DMS53 treated with DMSO at 0.1 percent for 48 hours (cell line): Measurements from ENCODE around the gene CLIC3.

Experiments used
- DNase-seq: peaks from one replicate; lab custom pipeline; 2025; ENCODE audit not compliant: unreplicated experiment; lab: John Stamatoyannopoulos, UW

CLIC3 gene

DNA sequence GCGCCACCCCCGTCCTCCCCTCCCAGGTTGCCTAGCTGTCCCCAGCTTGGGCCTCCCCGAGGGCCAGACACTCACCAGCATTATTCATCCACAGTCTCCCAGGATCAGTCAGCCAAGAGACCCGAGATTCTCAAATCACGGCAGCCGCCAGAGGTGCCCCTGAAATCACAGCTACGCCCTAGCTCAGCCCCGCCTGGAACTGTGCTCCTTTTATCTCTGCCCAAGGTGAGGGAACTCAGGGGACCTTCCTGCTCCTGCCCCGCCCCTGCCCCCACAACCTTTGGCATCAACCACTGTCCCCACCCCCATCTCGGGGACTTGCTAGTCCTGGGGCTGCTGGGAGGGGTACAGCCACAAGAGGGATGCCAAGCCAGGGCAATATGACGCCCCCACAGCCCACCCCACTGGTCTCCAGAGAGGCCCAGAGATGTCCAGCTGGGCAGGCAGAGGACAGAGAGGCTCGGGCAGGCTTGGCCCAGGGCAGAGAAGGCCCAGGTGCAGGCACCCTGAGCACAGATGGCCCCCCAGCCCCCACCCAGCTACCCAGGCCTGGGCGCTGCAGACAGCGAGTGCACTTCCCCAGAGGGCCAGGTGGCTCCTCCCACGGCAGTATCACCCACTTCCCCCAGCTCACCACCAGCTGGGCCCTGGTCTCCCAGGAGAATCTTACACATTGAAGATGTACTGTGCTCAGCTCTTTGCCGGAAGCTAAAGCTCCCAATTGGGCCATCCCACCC, 35.7 kb upstream of the CLIC3 start, which contains the start of gene FUT7:
Gene FUT7 (minus strand): TSS at position 185 of the 737 bp plus-strand sequence. CDS start 97 bp downstream, at position 88.
- DNase-seq, result no peak

DNA sequence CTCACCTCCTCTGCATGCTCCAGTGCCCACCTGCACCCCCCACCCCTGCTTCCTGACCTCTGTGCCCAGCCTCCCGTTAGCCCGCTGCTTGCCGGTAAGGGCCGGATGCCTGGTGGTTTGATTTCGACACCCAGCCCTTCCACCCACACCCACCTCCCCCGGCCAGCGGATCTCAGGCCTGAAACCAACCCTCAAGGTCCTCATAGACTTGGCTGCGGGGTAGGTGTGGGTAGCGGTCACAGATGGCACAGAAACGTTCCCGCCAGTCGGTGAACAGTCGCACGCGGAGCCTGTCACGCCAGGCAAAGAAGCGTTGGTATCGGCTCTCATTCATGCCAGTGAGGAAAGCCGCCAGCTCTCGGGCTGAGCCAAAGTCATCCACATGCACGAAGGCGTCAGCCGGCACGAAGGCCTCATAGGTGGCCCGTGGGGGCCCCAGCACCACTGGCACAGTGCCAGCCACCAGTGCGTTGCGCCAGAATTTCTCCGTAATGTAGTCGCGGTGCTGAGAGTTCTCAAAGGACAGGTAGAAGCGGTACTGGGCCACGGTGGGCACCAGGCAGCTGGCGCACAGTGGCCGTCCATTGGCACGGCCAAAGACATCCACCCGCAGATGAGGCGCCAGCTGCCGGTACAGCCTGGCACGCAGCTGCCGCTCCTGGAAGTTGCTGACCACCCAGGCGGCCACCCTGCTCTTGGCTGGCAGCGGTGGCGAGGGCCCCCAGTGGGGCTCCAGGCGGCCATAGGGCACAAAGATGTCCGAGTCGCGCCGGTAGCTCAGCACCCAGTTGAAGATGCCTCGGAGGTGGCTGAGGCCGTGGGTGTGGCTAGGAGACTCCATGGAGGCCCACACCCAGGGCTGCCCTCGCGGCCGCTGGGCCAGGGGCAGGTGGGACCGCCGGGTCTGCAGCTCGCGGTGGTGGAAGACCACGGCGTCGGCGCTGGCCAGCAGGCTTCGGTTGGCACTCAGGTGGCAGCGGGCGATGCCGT, 34.5 kb upstream of the CLIC3 start:
- DNase-seq, result no peak

- DNase-seq, result no peak
Observed at GRCh38 chr9:137030006-137030405, 33.6 kb upstream of the CLIC3 start.

DNA sequence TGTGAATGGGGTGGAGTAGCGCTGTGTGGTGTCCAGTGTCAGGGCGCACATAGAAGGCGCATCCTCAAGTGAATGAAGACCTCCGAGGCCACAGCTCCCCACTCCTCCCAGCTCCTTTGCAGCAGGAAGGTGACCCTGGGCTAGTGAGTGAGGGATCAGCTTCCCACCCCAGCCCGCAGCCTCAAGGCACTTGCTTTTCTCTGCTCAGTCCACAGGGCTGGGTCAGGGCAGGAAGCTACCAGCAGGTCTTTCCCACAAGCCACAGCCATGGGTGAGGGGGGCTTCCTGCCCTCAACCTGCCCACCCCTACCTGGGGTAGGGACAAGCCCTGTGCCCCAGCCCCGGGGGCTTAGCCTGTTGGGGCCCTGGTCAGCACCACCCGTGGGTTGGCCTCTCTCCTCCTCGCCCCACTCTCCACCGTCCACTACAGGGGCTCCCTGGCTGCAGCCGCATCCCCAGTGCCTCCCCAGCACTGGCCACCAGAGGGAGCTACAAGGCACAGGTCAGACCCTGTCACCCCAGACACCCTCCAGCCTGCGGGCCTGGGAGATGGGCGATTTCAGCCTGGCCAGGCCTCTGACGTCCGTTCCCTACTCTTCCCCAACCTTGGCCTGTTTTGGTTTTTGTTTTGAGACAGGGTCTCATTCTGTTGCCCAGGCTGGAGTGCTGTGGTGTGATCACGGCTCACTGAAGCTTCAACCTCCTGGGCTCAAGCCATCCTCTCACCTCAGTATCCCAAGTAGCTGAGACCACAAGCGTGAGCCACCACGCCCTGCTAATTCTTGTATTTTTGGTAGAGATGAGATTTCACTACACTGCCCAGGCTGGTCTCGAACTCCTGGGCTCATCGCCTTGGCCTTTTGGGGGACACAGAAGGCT, 32.9 kb upstream of the CLIC3 start:
- peak; percentile 36 for DNase-seq

DNA sequence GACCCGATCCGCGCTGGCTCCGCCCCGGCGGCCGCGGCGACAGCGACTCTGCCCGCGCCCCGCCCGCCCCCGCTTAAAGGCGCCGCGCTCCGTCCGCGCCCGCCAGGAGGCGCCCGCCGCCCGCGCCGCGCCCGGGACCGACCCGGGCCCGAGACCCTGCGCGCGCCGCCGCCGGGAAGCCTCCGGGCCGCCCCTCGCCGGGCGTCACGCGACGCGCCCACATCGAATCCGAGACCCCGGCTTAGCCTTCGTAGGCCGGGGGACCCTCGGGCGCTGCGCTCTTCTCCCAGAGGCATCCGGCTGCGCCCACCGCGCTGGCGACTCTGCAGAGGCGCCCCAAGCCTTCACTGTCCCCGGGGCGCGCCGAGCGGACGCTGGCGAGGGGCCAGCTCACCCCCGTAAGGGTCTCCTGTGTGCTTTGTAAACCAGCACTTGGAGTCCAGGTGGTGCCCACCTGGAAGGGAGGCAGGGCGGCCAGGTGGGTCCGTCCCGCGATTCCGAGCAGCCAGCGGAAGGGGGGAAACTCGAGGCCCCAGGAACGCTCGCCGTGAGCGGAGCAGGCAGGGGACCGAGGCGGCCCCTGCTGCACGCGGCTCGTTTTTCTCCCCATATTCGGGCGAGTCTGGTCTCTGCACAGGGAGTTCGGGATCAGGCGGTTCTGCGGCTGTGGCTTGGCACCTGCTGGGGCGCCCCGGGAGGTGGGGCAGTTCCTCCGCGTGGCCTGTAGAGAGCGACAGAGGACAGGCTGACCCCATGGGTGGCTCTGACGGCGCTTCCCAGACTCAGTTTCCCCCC, 32.1 kb upstream of the CLIC3 start:
- peak; percentile 76 for DNase-seq

GRCh38 chr9:137027369-137028262, 31.2 kb upstream of the CLIC3 start, which contains the start of gene ABCA2:
TSS of gene ABCA2 (minus strand) at chr9:137028237. CDS start at chr9:137028140, 97 bp downstream.
- no peak for DNase-seq

DNA sequence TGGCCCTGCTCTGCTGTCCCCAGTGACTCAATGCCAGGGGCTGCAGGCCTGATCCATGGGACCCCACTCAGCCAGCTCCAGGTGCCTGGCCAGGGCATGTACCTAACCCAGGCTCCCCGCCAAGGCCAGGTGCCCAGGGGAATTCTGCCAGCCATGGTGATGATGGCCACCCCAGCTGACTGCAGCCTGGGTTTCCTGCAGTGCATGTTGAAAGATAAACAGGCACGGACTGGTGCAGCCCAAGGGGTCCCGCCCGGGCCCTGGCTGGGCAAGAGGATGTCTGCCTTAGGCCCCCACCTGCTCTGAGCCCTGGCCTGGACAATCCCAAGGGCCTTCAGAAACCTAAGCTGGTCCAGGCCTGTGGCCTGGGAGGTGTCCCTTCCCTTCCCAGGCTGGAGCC, 30.5 kb upstream of the CLIC3 start:
- no peak for DNase-seq

DNA sequence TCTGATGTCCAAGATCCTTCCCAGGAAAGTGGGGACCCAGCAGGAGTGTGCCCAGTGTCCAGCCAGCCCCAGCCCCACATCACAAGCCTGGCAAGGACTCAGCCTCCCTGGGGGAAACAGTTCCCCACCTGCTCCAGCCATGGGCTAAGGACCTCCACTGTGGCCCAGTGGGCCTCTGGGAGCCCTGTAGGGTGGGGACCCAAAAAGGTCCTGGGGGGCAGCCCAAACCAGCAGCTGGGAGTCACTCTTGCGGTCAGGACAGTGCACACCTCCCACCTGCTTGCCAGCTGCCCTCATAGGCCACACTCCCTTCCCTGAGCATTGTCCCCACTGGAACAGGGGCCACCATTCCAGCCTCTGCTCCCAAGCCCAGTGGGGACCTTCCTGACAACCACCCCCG, 30.0 kb upstream of the CLIC3 start:
- DNase-seq, result no peak

DNA sequence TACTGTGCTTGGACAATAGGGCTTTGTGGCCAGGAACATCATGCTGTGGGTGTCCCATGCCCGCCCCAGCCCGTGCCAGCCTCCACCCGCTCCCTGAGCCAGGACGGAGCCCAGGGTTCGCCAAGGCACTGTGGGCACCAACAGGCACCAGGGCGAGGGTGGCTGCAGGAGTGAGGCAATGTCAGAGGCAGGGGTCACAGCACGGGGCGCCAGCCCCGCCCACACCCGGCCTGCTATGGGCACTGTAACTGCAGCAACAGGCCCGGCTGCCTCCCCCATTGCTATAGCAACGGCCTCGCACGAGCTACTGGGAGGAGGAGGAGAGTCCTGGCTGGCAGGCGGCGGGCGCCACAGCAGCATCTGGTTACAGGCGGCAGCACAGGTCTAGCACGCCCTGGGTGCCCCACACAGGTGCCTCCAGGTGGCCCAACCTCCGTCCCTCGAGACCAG, 29.2 kb upstream of the CLIC3 start:
- peak; percentile 82 for DNase-seq

- no peak for DNase-seq
Observed at GRCh38 chr9:137023583-137023991, 27.2 kb upstream of the CLIC3 start.

GRCh38 chr9:137023157-137023556, 26.8 kb upstream of the CLIC3 start:
- DNase-seq, result no peak

- no peak for DNase-seq
Observed at GRCh38 chr9:137022662-137023008, 26.3 kb upstream of the CLIC3 start.

GRCh38 chr9:137021979-137022661, 25.8 kb upstream of the CLIC3 start:
- no peak for DNase-seq

DNA sequence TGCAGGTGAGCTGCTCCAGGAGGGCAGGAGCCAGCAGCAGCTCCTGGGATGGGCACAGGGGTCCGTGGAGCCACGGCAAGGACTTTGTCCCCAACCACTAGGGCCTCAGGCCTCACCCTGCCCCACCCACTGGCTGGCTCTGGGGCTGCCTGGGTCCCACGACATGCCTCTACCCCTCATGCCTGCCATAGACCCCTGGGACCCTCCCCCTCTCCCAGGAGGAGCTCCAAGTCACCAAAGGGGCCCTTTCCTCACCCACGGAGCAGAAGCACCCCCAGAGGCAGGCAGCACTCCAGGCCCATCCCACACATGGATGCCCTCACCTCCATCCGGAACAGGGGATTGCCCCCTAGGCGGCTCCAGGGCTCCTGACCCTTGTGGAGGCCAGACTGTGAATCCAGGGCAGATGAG, 25.2 kb upstream of the CLIC3 start:
- DNase-seq, result no peak

GRCh38 chr9:137020771-137021567, 24.6 kb upstream of the CLIC3 start:
- DNase-seq, result no peak

- no peak for DNase-seq
Observed at GRCh38 chr9:137019891-137020683, 23.7 kb upstream of the CLIC3 start.
